Right atrium auricular region (tissue), 2 donors: ENCODE measurements around the gene HNRNPA2B1. TPM values are rescaled to one million over a fixed set of nuclear protein-coding genes. Genes with fewer than 3 reads are reported as not detected.

Source experiments
- DNase-seq: peaks from one replicate; pipeline ENCODE4 v3.0.0-alpha.2; 2019; ENCODE audit warnings: low spot score
- H3K27ac ChIP-seq, 2 donors: fragments of 200-600 bp; sonication (generic); 1 replicate in 1 of 2; 2 replicates in 1 of 2; pipeline ENCODE4 v1.5.1; 2016 to 2019
- H3K27me3 ChIP-seq, 2 donors: fragments of 200-600 bp; sonication (generic); one replicate each; pipeline versions ENCODE4 v1.5.1 to v1.6.0; 2017 to 2019
- H3K36me3 ChIP-seq: fragments of 200-600 bp; sonication (generic); one replicate; pipeline ENCODE4 v1.5.1; 2016
- H3K4me1 ChIP-seq, 2 donors: fragments of 200-600 bp; sonication (generic); one replicate each; pipeline versions ENCODE4 v1.5.1 to v1.6.0; 2017 to 2019
- H3K4me3 ChIP-seq, 2 donors: fragments of 200-600 bp; sonication (generic); 1 replicate in 1 of 2; 2 replicates in 1 of 2; pipeline ENCODE4 v1.5.1; 2017 to 2019; ENCODE audit warnings: mild to moderate bottlenecking in 1 of 2, moderate library complexity in 1 of 2
- H3K9me3 ChIP-seq, 2 donors: fragments of 200-600 bp; sonication (generic); one replicate each; pipeline ENCODE4 v1.5.1; 2019
- total RNA-seq, 2 donors: library from RNA; depleted of rRNA; stranded (reverse); fragments of >200 nt; gene quantifications; one replicate each; pipeline ENCODE4 v1.1.0, GENCODE V29; 2016
- TF ChIP-seq, protein P1 (sequence below), 2 donors: fragments of 200-600 bp; sonication (generic); IDR thresholded peaks; one replicate each; pipeline ENCODE4 v1.5.1; 2019; ENCODE audit warnings: antibody characterized with exemption in 2 of 2

HNRNPA2B1 gene
- total RNA-seq, 2 donors from 2014 or later: 124 to 160 TPM

DNA sequence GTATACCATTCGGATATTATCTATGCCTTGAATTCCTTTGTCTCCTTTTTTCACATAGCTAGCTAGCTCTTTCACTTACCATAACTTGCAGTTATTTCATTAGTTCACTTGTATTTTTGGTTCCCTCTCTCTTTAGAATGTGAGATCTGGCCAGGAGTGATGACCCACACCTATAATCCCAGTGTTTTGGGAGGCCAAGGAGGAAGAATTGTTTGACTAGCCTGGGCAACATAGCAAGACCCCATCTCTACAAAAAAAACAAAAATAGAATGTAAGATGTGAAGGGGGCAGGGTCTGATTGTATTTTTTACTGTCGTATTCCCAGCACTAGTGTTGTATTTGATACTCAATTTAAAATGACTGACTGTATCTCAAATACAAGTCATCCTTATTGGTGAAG is 28.9 kb downstream of the HNRNPA2B1 start:
- DNase-seq: no peak
- H3K4me1 ChIP-seq: no peaks in the 10 kb centered on the region
- H3K4me3 ChIP-seq: no peak overlapping the region
- H3K27ac ChIP-seq: no peak overlapping the region
- H3K36me3 ChIP-seq: peaks cover 7% of the 10 kb centered on the region
- TF ChIP-seq, protein P1, sequence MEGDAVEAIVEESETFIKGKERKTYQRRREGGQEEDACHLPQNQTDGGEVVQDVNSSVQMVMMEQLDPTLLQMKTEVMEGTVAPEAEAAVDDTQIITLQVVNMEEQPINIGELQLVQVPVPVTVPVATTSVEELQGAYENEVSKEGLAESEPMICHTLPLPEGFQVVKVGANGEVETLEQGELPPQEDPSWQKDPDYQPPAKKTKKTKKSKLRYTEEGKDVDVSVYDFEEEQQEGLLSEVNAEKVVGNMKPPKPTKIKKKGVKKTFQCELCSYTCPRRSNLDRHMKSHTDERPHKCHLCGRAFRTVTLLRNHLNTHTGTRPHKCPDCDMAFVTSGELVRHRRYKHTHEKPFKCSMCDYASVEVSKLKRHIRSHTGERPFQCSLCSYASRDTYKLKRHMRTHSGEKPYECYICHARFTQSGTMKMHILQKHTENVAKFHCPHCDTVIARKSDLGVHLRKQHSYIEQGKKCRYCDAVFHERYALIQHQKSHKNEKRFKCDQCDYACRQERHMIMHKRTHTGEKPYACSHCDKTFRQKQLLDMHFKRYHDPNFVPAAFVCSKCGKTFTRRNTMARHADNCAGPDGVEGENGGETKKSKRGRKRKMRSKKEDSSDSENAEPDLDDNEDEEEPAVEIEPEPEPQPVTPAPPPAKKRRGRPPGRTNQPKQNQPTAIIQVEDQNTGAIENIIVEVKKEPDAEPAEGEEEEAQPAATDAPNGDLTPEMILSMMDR (IDR thresholded peaks at IDR 0.05): no peak
- no peaks in the 10 kb centered on the region for H3K27me3 ChIP-seq
- no peaks in the 10 kb centered on the region for H3K9me3 ChIP-seq

DNA sequence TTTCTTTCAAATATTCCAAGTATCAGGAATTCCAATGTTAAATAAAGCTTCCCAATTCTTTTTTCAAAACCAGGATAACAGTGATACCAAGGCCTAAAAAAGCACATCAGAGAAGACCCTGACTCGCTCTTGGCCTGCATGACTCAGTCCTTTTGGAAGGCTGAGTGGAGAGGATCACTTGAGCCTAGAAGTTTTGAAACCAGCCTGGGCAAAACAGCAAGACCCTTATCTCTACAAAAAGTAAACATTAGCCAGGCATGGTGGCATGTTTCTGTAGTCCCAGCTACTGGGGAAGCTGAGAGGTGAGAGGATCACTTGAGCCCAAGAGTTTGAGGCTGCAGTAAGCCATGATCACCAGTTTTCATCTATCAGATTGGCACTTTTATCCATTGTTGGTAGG is 29.9 kb downstream of the HNRNPA2B1 start:
- TF ChIP-seq, protein P1 (IDR thresholded peaks at IDR 0.05): no peak
- Histone ChIP-seq H3K27me3 (no peaks in the 10 kb centered on the region), H3K4me1 (no peaks in the 10 kb centered on the region), H3K4me3 (no peak overlapping the region), H3K36me3 (peaks cover 7% of the 10 kb centered on the region), H3K27ac (no peak overlapping the region), H3K9me3 (no peaks in the 10 kb centered on the region)
- no peak for DNase-seq

DNA sequence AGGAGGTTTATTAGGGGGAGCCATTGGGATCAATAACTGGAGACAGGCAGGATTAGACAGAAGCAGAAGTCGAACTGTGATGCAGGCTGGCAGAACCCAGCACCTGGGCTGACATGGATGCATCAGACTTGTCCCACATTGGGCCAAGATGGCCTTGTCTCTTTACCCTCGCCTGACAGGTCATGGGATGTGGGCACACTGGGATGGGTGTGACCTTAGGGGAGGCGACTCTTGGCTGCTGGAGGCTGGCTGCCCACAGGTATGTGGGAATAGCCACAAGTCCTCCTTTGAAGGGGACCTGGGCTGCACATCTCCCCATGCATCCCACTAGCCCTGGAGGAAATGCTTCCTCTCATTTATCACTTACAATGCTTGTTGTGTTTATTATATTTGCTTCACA is 31.3 kb downstream of the HNRNPA2B1 start:
- Histone ChIP-seq H3K4me1 (no peaks in the 10 kb centered on the region), H3K9me3 (no peaks in the 10 kb centered on the region), H3K36me3 (peaks cover 7% of the 10 kb centered on the region), H3K4me3 (no peak overlapping the region), H3K27me3 (no peaks in the 10 kb centered on the region), H3K27ac (no peak overlapping the region)
- no peak for DNase-seq
- TF ChIP-seq, protein P1 (IDR thresholded peaks at IDR 0.05): no peak

DNA sequence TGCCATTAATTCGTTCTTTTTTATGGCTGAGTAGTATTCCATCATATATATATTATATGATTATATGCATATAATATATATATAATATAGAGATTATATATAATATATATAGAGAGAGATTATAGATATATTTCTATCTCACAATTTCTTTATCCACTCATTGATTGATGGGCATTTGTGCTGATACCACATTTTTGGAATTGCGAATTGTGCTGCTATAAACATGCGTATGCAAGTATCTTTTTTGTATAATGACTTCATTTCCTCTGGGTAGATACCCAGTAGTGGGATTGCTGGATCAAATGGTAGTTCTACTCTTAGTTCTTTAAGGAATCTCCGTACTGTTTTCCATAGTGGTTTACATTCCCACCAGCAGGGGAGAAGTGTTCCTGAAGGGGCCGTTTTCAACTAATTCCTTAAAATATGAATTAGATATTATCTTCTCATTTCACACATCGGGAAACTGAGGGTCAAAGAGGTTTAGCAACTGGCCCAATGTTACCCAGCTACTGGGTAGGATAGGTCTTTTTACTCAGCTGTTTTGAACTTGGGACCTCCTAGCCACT is 32.0 kb downstream of the HNRNPA2B1 start:
- Histone ChIP-seq H3K36me3 (peaks cover 7% of the 10 kb centered on the region), H3K4me3 (no peak overlapping the region), H3K4me1 (no peaks in the 10 kb centered on the region), H3K27me3 (no peaks in the 10 kb centered on the region), H3K27ac (no peak overlapping the region), H3K9me3 (no peaks in the 10 kb centered on the region)
- no peak for DNase-seq
- TF ChIP-seq, protein P1 (IDR thresholded peaks at IDR 0.05): no peak

DNA sequence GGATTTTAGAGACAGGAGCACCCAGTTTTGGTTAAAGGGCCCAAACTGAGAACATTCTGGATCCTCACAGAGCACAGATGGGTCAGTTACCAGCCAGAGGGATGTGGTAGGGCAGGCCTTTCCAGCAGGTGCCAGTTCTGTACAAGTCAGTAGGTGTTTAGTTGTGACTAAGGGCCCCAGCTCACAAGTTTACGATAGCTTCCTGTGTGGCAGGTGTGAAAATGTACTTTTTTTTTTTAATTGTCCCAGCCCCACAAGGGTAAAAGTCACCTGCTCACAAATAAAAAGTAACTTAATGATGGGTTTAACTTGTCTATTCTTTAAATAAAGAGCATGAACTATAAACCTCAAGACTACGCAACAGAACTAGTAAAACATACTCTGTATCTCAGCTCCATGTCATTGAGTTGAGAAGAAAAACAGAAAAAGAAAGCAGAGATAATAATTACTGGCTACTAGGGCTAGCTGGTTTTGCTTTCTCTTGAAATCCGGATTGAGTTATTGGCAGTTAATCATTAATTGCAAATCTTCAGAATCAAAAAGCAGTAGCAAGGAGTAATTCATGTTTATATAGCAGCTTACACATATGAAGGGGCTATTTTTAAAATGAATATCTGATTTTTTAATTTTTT is 33.1 kb downstream of the HNRNPA2B1 start:
- TF ChIP-seq, protein P1 (IDR thresholded peaks at IDR 0.05): no peak
- H3K27ac ChIP-seq: no peak overlapping the region
- DNase-seq: no peak
- no peaks in the 10 kb centered on the region for H3K27me3 ChIP-seq
- no peaks in the 10 kb centered on the region for H3K4me1 ChIP-seq
- H3K4me3 ChIP-seq: no peak overlapping the region
- peaks cover 7% of the 10 kb centered on the region for H3K36me3 ChIP-seq
- H3K9me3 ChIP-seq: no peaks in the 10 kb centered on the region
